GM15510 (cell line): Measurements from ENCODE around the gene MIPOL1.

Source experiments
- POLR2A ChIP-seq: IDR thresholded peaks from 3 replicates; pipeline ENCODE4 v1.6.1; 2011; ENCODE audit warnings: borderline replicate concordance; ENCODE audit not compliant: insufficient read length; ENCODE audit errors: extremely low read depth

MIPOL1 gene

DNA sequence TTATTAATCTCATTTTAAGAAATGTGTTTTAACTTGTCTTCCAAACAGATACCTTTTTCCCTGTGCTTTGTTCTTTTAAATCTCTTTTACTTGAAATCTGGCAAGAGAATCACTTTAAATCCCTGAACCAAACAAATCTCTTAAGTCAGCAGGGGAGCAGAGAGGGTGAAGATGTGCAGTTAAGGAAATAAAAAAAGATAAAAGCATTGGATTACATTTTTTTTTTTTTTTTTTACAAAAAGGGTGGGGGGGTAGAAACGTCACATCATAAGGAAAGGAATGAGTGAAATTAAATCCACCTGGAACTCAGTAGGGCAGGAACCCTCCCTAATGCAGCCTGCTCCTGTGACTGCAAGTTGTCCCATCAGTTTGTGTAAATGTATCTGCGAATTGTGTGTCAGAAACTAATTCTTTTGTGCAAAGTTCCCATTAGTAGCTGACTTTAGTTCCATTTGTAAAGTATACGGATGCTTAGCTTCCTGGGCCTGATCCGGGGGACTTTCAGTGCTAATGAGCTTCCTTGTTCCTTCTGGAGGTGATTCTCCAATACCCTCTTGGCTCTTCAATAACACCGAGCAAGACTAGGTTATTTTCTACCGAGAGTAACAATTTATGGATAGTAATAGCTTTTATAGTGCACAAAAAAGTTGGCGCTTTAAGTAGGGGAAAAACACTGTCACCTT, 399.2 kb downstream of the MIPOL1 start:
- TF ChIP-seq POLR2A = no peak

DNA sequence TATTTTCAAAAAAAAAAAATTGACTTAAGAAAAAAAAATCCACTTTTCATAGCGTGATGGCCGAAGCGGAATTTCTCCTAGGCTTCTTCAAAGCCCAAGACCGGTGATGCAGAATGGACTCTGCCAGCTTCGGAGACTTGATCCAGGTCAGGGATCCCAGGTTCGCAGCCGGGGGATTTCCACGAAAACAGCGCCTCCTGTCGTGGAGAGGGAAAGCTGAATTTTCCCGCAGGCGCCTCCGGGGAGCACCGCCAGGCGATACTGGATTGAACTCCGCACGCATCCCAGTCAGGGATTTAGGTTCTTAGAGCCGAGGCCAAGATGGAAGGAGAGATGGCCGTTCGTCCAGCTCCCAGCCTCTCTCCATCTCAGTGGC, 399.8 kb downstream of the MIPOL1 start:
- no peak for TF ChIP-seq POLR2A

DNA sequence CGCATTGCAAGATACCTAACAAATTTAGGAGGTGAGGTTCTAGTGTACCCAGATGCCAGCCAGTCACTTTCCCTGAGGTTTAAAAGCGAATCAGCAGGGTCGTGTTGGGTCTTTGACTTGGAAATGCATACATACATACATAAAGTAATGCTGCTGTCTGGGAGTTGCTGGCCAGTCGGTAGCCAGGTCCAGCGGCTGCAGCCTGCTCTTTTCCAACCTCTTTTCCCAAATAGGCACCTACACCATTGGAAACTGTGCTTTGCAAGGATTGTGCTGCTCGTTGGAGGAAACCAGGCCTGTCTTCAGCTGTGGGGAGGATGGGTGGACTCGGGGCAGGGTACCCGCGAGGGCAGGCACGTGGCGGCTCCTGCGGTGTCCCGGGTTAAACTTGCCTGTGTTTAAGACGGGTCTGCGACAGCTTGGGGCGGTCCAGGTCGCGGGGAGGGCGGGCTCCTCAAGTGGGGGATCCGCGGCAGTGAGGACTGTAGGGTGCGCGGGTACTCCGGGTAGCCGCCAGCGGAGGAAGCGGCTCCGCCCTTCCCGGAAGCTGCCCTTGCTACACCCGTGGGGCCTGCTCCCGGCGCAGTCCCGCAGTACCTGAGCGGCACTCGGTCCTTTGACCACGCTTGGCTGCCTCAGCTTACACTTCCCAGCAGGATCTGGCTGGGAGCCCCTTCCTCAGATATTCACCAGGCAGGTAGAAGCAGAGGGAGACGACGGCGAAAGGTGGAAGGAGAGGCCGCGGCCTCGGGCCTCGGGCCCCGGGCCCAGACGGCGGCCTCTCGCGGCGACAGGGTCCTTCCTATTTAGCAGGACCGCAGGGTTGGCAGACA, 400.4 kb downstream of the MIPOL1 start:
- no peak for TF ChIP-seq POLR2A

DNA sequence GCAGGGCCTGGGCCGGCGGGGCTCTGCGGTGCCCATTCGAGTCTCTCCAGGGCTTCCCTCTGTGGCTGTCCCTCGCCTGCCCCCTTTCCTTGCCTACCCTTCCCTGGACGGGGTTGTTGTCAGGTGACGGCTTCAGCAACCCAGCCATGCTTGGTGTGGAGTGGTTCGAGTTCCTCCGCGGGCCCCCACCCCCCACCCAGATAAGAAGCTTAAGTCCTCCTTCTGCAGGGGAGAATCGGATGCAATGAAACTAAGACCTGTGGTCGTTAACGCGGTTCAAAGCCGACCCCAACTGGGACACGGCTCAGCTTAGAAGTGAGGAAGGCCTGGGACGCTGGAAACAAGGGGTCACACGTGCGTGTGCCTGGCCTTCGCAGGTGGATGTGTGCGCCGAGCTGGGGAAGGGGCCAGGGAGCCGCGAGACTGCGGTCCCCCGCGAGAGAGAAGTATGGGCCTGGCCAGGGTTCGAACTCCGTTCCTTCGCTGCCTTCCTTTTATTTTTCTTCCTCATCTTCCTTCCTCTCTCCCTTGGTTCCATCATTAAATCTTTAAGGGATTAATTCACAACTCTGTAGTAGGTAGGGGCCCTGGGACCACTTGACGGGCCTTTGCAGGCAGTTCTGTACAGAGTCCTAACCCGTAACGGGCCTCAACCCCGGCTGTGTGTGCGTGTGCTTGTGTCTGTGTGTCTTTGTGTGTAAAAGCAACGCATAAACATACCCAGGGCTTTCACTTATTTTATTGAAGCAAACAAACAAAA, 401.2 kb downstream of the MIPOL1 start:
- no peak for TF ChIP-seq POLR2A

DNA sequence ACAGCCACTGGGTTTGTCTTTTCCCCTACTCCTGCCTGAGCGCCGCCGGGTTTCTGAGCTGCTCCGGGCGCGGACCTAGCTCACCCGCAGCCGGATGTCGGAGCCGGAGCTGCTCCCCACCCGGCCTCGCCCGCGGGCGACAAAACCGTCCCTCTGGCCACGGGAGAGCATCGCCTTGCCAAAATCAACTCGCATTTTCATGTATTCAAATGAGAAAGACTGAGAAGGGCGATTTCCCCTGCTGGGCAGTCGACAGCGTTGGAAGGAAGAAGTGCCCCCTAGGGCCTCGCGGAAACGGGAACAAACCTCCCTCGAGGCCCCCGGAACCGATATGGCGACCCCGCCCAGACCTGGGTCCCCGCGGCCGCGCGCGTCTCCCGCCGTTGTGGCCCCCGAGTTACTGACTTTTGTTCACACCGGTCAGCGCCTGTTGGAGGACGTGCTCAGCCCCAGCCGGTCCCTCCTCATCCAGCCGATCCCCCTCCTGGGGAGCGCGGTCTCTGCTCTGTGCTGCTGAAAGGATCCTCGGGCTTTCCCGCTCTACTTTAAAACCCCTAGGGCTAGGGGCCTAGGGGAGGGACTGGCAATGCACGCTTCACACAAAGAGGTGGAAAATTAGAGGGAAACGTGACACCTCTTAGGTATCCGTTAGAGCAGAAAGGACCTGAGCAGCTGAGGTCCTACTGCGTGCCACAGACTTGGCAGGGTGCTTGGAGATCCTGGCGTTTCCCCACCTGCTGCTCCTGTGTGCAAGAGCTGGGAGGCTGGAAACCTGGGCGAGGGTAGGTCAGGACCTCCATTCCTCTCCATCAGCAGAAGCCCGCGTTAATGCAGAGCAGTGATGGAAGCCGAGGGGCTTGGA, 402.0 kb downstream of the MIPOL1 start:
- TF ChIP-seq POLR2A = no peak

DNA sequence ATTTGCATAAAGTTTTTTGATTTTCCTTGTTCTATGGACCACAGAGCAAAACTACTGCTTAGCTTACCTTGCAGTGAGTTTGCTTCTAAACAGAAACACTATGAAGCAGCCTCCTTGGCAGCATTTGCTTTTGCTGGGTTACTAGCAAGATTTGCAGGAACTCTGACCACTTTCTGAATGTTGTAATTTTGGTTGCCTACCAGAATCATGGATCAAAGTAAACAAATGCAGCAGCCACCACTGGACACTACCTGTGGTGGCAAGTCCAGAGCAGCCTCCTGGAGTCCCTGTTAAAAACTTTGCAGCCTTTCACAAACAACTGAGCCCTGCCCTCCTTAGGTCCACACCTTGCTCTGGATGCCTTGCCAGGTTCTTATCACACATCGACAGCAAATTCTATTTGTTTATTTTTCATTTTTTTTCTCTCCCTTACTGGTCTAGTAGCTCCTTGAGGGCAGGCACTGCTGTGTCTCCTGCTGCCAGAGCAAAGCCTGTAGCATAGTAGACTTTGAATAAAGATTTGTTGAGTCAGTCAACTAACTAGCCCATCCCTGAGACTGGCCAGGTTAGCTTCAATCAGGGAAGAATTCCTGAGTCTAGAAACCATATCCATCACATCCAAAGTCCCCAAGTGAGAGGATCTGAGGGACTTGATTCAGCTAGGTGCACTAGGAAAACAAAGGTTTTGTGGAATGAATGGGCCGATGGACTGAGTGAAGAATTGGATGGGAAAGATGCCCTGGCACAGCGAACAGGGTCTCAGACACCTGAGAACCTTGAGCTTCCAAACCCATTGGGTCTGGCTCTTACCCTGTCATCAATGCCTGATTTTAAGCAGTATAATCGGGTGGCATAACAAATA, 403.4 kb downstream of the MIPOL1 start:
- no peak for TF ChIP-seq POLR2A

DNA sequence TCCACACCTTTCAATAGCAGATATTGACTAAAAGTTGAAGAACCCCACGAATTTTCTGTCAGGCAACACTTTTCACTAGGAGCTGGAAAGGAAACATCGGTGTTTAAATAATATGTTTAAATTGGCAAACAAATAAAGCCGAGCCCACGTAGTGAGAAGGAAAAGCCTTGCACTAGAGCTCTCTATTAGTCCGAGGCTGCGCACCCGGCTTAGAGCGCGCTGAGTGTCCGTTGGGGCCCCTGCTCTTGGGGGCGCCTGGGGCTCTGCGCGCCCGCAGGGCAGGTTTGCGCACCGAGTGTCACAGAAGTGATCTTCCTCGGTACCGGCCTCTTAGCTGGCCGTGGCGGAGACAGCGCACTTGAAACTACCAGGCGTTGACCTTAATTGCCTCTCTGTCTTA, 404.1 kb downstream of the MIPOL1 start:
- TF ChIP-seq POLR2A = no peak
